Measurements from ENCODE around the gene NUPR2.
A peak's percentile ranks its signal among the peaks of the same experiment; 100 is the strongest.

The NUPR2 gene

GRCh38 chr7:56107954-56108258 is 8.3 kb downstream of the NUPR2 start:
- ChIA-PET POLR2A (no interaction called here), CTCF (no interaction called here)
- peaks cover 11 to 15% of the 10 kb centered on the region in 2 experiments for H3K36me3 ChIP-seq (ENCODE audit: control insufficient read depth in 2 of 2, insufficient read depth in 1 of 2, low read length in 2 of 2)
- no peak for TF ChIP-seq SP3 (tag by site-specific recombination; IDR thresholded peaks at IDR 0.05)
- no peak for TF ChIP-seq ZNF768 (tag by site-specific recombination; IDR thresholded peaks at IDR 0.05)
- no peak for TF ChIP-seq KLF16 (tag by site-specific recombination; IDR thresholded peaks at IDR 0.05)
- no peak for TF ChIP-seq ZNF626 (tag by site-specific recombination; IDR thresholded peaks at IDR 0.05)
- H3K27ac ChIP-seq (ENCODE audit: extremely low read depth, low read depth, low read length) = no peak overlapping the region
- H3K9me3 ChIP-seq (ENCODE audit: control insufficient read depth, insufficient read depth, low read depth, low read length) = no peaks in the 10 kb centered on the region
- H3K4me1 ChIP-seq (ENCODE audit: control insufficient read depth, insufficient read depth, low read length) = no peaks in the 10 kb centered on the region
- no peak overlapping the region for H3K4me3 ChIP-seq (ENCODE audit: low read depth, low read length)

DNA sequence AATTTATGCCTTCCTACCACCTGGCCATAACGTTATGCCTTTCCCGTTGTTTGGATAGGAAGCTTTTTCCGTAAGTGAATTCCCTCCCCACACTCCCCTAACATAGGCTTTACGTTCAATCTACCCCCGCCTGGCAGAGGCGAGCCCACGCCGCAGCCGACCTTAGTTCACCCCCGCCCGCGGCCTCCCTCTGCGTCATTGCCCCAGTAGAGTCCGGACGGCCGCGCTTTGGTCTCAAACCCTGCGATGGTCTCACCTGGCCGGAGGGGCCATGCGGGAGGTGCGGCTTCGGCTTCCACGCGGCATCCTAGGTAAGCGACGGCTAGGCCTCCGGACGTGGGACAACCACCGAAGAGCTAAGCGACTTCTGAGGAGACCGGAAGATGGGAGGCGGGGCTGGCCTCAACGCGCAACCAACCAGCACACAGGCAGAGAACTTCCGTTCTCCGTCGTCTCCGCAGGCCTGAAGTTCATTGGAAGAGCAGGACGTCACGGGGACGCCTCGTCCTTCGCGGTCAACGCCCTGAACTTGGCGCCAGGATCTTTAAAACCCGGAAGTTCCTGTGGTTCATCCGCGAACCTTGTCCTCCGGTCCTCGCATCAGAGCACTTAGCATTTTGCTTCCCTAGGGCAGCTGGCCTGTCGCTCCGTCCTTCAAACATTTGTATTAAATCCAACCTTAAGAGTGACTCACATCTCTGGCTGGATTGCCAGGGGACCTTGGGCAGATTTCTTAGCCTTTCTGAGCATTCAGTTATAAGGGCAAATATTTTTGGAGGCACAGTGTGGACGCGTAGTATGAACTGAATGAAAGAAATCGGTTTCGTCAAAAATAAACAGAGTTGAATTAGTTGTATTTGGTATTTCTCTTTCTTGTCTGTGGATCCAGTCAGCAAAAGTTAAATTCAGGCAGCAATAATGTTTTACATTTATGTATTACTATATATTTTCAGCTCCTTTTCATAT is 9.8 kb downstream of the NUPR2 start, which contains the start of gene CHCHD2:
Gene CHCHD2, minus strand, starts transcription at position 369 of the 966 bp plus-strand sequence. Its CDS starts 63 bp downstream, at position 306.
- Histone ChIP-seq H3K4me1 (ENCODE audit: control insufficient read depth, insufficient read depth, low read length) (no peaks in the 10 kb centered on the region), H3K27ac (ENCODE audit: extremely low read depth, low read depth, low read length) (peak within 1 kb of the TSS; percentile 58), H3K9me3 (ENCODE audit: control insufficient read depth, insufficient read depth, low read depth, low read length) (no peaks in the 10 kb centered on the region), H3K36me3 (ENCODE audit: control insufficient read depth in 2 of 2, insufficient read depth in 1 of 2, low read length in 2 of 2) (peaks cover 25 to 30% of the 10 kb centered on the region in 2 experiments), H3K4me3 (ENCODE audit: low read depth, low read length) (peak within 1 kb of the TSS; percentile 68)
- POLR2A ChIA-PET = interaction anchor here (1.1 to 1.8 kb wide), 4 partner anchors 42 to 1347 kb away, joined by 3 to 14 read pairs (median 6); partner anchors contain the start of genes CCT6A, PSPH, SEC61G and SUMF2
- CTCF ChIA-PET = interaction anchor here (0.5 to 0.6 kb wide), 2 partner anchors 19 to 130 kb away, joined by 3 read pairs; no protein-coding TSS in a partner anchor
- no peak for TF ChIP-seq ZNF48 (tag by site-specific recombination; IDR thresholded peaks at IDR 0.05)
- peak; percentile 79 for TF ChIP-seq EGR2 (tag by site-specific recombination; IDR thresholded peaks at IDR 0.05; ENCODE audit: low read depth)
- TF ChIP-seq, protein P1, sequence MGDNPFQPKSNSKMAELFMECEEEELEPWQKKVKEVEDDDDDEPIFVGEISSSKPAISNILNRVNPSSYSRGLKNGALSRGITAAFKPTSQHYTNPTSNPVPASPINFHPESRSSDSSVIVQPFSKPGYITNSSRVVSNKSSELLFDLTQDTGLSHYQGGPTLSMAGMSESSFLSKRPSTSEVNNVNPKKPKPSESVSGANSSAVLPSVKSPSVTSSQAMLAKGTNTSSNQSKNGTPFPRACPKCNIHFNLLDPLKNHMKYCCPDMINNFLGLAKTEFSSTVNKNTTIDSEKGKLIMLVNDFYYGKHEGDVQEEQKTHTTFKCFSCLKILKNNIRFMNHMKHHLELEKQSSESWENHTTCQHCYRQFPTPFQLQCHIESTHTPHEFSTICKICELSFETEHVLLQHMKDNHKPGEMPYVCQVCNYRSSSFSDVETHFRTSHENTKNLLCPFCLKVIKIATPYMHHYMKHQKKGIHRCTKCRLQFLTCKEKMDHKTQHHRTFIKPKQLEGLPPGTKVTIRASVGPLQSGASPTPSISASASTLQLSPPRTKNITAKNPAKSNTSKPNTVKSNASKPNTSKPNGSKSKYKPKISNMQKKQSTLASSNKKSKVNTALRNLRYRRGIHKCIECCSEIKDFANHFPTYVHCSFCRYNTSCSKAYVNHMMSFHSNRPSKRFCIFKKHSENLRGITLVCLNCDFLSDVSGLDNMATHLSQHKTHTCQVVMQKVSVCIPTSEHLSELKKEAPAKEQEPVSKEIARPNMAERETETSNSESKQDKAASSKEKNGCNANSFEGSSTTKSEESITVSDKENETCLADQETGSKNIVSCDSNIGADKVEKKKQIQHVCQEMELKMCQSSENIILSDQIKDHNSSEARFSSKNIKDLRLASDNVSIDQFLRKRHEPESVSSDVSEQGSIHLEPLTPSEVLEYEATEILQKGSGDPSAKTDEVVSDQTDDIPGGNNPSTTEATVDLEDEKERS (tag by site-specific recombination; IDR thresholded peaks at IDR 0.05) = no peak
- TF ChIP-seq, protein P2, sequence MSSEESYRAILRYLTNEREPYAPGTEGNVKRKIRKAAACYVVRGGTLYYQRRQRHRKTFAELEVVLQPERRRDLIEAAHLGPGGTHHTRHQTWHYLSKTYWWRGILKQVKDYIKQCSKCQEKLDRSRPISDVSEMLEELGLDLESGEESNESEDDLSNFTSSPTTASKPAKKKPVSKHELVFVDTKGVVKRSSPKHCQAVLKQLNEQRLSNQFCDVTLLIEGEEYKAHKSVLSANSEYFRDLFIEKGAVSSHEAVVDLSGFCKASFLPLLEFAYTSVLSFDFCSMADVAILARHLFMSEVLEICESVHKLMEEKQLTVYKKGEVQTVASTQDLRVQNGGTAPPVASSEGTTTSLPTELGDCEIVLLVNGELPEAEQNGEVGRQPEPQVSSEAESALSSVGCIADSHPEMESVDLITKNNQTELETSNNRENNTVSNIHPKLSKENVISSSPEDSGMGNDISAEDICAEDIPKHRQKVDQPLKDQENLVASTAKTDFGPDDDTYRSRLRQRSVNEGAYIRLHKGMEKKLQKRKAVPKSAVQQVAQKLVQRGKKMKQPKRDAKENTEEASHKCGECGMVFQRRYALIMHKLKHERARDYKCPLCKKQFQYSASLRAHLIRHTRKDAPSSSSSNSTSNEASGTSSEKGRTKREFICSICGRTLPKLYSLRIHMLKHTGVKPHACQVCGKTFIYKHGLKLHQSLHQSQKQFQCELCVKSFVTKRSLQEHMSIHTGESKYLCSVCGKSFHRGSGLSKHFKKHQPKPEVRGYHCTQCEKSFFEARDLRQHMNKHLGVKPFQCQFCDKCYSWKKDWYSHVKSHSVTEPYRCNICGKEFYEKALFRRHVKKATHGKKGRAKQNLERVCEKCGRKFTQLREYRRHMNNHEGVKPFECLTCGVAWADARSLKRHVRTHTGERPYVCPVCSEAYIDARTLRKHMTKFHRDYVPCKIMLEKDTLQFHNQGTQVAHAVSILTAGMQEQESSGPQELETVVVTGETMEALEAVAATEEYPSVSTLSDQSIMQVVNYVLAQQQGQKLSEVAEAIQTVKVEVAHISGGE (tag by site-specific recombination; conservative IDR thresholded peaks at IDR 0.05; ENCODE audit: low read depth) = peak; percentile 98
- no peak for TF ChIP-seq ZNF121 (tag by site-specific recombination; IDR thresholded peaks at IDR 0.05)
- TF ChIP-seq ZNF707 (tag by site-specific recombination; IDR thresholded peaks at IDR 0.05) = no peak
- no peak for TF ChIP-seq ZNF544 (tag by site-specific recombination; IDR thresholded peaks at IDR 0.05)
- no peak for TF ChIP-seq ZNF10 (tag by site-specific recombination; IDR thresholded peaks at IDR 0.05)
- TF ChIP-seq SCRT2 (tag by site-specific recombination; IDR thresholded peaks at IDR 0.05) = no peak
- no peak for TF ChIP-seq ZSCAN4 (tag by site-specific recombination; IDR thresholded peaks at IDR 0.05)
- TF ChIP-seq ZBTB7A (tag by site-specific recombination; IDR thresholded peaks at IDR 0.05; ENCODE audit: low read depth) = no peak
- TF ChIP-seq, protein P3, sequence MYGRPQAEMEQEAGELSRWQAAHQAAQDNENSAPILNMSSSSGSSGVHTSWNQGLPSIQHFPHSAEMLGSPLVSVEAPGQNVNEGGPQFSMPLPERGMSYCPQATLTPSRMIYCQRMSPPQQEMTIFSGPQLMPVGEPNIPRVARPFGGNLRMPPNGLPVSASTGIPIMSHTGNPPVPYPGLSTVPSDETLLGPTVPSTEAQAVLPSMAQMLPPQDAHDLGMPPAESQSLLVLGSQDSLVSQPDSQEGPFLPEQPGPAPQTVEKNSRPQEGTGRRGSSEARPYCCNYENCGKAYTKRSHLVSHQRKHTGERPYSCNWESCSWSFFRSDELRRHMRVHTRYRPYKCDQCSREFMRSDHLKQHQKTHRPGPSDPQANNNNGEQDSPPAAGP (tag by site-specific recombination; IDR thresholded peaks at IDR 0.05) = no peak
- TF ChIP-seq OVOL3 (tag by site-specific recombination; IDR thresholded peaks at IDR 0.05) = no peak
- TF ChIP-seq, protein P4, sequence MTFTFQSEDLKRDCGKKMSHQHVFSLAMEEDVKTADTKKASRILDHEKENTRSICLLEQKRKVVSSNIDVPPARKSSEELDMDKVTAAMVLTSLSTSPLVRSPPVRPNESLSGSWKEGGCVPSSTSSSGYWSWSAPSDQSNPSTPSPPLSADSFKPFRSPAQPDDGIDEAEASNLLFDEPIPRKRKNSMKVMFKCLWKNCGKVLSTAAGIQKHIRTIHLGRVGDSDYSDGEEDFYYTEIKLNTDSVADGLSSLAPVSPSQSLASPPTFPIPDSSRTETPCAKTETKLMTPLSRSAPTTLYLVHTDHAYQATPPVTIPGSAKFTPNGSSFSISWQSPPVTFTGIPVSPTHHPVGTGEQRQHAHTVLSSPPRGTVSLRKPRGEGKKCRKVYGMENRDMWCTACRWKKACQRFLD (tag by site-specific recombination; IDR thresholded peaks at IDR 0.05) = no peak
- TF ChIP-seq ZFHX2 (tag by site-specific recombination; conservative IDR thresholded peaks at IDR 0.05) = peak; percentile 81
- peak; percentile 66 for TF ChIP-seq ZNF335 (tag by site-specific recombination; conservative IDR thresholded peaks at IDR 0.05)
- peak; percentile 48 for TF ChIP-seq GLIS2 (tag by site-specific recombination; IDR thresholded peaks at IDR 0.05)
- no peak for TF ChIP-seq ZNF175 (tag by site-specific recombination; IDR thresholded peaks at IDR 0.05)
- TF ChIP-seq, protein P5, sequence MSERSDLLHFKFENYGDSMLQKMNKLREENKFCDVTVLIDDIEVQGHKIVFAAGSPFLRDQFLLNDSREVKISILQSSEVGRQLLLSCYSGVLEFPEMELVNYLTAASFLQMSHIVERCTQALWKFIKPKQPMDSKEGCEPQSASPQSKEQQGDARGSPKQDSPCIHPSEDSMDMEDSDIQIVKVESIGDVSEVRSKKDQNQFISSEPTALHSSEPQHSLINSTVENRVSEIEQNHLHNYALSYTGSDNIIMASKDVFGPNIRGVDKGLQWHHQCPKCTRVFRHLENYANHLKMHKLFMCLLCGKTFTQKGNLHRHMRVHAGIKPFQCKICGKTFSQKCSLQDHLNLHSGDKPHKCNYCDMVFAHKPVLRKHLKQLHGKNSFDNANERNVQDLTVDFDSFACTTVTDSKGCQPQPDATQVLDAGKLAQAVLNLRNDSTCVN (tag by site-specific recombination; optimal IDR thresholded peaks at IDR 0.05) = peak; percentile 17
